Measurements from ENCODE around the gene EP400. TPM values are rescaled to one million over a fixed set of nuclear protein-coding genes. Genes with fewer than 3 reads are reported as not detected.

EP400 gene
- total and polyA plus RNA-seq, 2 of the 8 experiments (the other 6 are each of a cell fraction or from before 2014, with no cell fraction given) = 13.1 to 69.7 TPM

- WGBS, 2 experiments (ENCODE audit: extremely low coverage in 1 of 2, insufficient coverage in 1 of 2, insufficient read length in 1 of 2, insufficient replicate concordance in 2 of 2, low coverage in 1 of 2, low lambda C conversion rate in 2 of 2, missing lambda C conversion rate in 1 of 2) = 95% methylated on average over 20 of the region's 23 CpGs; no CpG with 5 or more reads in 1 of the 2 experiments
- H3K4me3 ChIP-seq (ENCODE audit: extremely low read depth in 1 of 4, insufficient read depth in 2 of 4, low read depth in 3 of 4, low read length in 4 of 4) = no peak overlapping the region
- H3K18ac ChIP-seq (ENCODE audit: extremely low read depth, low read length) = no peak overlapping the region
- H4K5ac ChIP-seq (ENCODE audit: insufficient read length, low read depth, low read length) = no peak overlapping the region
- no peaks in the 10 kb centered on the region for H3K4me1 ChIP-seq (replicated peaks in 1 of 4; ENCODE audit: control insufficient read depth in 3 of 4, insufficient read depth in 4 of 4, low read length in 3 of 4)
- H2BK15ac ChIP-seq (ENCODE audit: low read length) = no peak overlapping the region
- H3K4me2 ChIP-seq (ENCODE audit: insufficient read depth in 1 of 2, low read depth in 2 of 2, low read length in 2 of 2) = no peak overlapping the region
- H3K56ac ChIP-seq (replicated peaks; ENCODE audit: insufficient read length, low read depth, low read length) = no peak overlapping the region
- H3K4ac ChIP-seq (replicated peaks; ENCODE audit: insufficient read length, low read depth, low read length) = no peak overlapping the region
- no peak overlapping the region for H3K9ac ChIP-seq (replicated peaks in 1 of 4; ENCODE audit: extremely low read depth in 1 of 4, low read depth in 3 of 4, low read length in 3 of 4)
- no peaks in the 10 kb centered on the region for H3K9me3 ChIP-seq (ENCODE audit: insufficient read depth in 2 of 2, low read depth in 1 of 2, low read length in 1 of 2)
- no peak overlapping the region for H2AK5ac ChIP-seq (ENCODE audit: low read depth, low read length)
- H4K8ac ChIP-seq (ENCODE audit: extremely low read depth, insufficient read depth, low read length) = no peak overlapping the region
- H3K23me2 ChIP-seq (ENCODE audit: low read depth, low read length) = no peaks in the 10 kb centered on the region
- no peaks in the 10 kb centered on the region; the same call in 1 of the 2 replicates for H3K79me1 ChIP-seq (ENCODE audit: low read depth, low read length)
- H2BK5ac ChIP-seq (ENCODE audit: low read depth, low read length) = no peak overlapping the region
- ChIA-PET CTCF (ENCODE audit: partially characterized antibody) (no interaction called here), POLR2A (ENCODE audit: partially characterized antibody) (no interaction called here)
- H2AFZ ChIP-seq (ENCODE audit: low read length) = no peak overlapping the region
- H2BK120ac ChIP-seq (replicated peaks; ENCODE audit: low read depth, low read length) = no peak overlapping the region
- H4K91ac ChIP-seq (replicated peaks; ENCODE audit: insufficient read length, low read length) = no peak overlapping the region
- H3K27ac ChIP-seq (ENCODE audit: low read depth, low read length) = no peak overlapping the region
- DNase-seq (ENCODE audit: low read depth in 1 of 2, low spot score in 2 of 2) (no peak), FAIRE-seq (no peak)
- no peak overlapping the region for H2BK12ac ChIP-seq (ENCODE audit: low read depth, low read length)
- no peak overlapping the region for H3K14ac ChIP-seq (ENCODE audit: insufficient read length)
- H3K27me3 ChIP-seq (replicated peaks in 1 of 4; ENCODE audit: control insufficient read depth in 3 of 4, extremely low read depth in 1 of 4, insufficient read depth in 3 of 4, low read length in 3 of 4) = no peaks in the 10 kb centered on the region
- no peak overlapping the region for H2BK20ac ChIP-seq (ENCODE audit: low read length)
- peaks cover 14 to 59% (median 47%) of the 10 kb centered on the region in 4 experiments for H3K36me3 ChIP-seq (ENCODE audit: control insufficient read depth in 2 of 4, insufficient read depth in 4 of 4, low read length in 3 of 4)
- peaks cover 0 to 11% of the 10 kb centered on the region in 2 experiments for H4K20me1 ChIP-seq (replicated peaks in 1 of 2; ENCODE audit: control insufficient read depth in 1 of 2, insufficient read depth in 2 of 2, low read length in 2 of 2)
- no peak overlapping the region for H3K23ac ChIP-seq (ENCODE audit: insufficient read length)
- no peaks in the 10 kb centered on the region for H3K79me2 ChIP-seq (ENCODE audit: control insufficient read depth in 1 of 2, insufficient read depth in 2 of 2, low read length in 2 of 2)
- TF ChIP-seq USF2 (IDR thresholded peaks at IDR 0.05; ENCODE audit: low read length) = no peak
- TF ChIP-seq SP1 (IDR thresholded peaks at IDR 0.05; ENCODE audit: low read depth, low read length) = no peak
- TF ChIP-seq RAD21 (IDR thresholded peaks at IDR 0.05 in 1 of 2, conservative IDR thresholded peaks at IDR 0.05 in 1 of 2; ENCODE audit: low read depth in 2 of 2, low read length in 2 of 2) = no peak
- TF ChIP-seq E2F6 (IDR thresholded peaks at IDR 0.05) = no peak
- no peak for TF ChIP-seq HDAC2 (IDR thresholded peaks at IDR 0.05; ENCODE audit: borderline replicate concordance in 1 of 2, low read depth in 2 of 2, low read length in 2 of 2)
- no peak for TF ChIP-seq CHD1 (IDR thresholded peaks at IDR 0.05; ENCODE audit: low read depth, low read length)
- no peak for TF ChIP-seq CHD2 (IDR thresholded peaks at IDR 0.05; ENCODE audit: low read length)
- no peak for TF ChIP-seq CTCF (IDR thresholded peaks at IDR 0.05; ENCODE audit: control extremely low read depth in 1 of 3, insufficient read depth in 1 of 3, low read depth in 1 of 3, low read length in 3 of 3)
- TF ChIP-seq TCF12 (IDR thresholded peaks at IDR 0.05; ENCODE audit: low read depth, low read length) = no peak
- TF ChIP-seq YY1 (IDR thresholded peaks at IDR 0.05; ENCODE audit: low read depth, low read length) = no peak
Measured at GRCh38 chr12:132066749-132067148, 117.0 kb downstream of the EP400 start.

Measured in H1 (cell line).